ENCODE data around the gene PTPRCAP.
A peak's percentile ranks its signal among the peaks of the same experiment; 100 is the strongest.
"Not testable (repeated sequence)": the region's sequence is repeated elsewhere in the genome, so short reads cannot be mapped to it uniquely, and the experiment has no call there.

The PTPRCAP gene

GRCh38 chr11:67437082-67437808 lies at the start of gene PTPRCAP:
TSS of gene PTPRCAP (minus strand) at chr11:67437682. CDS start at chr11:67437619, 63 bp downstream.
- DNase-seq (ENCODE audit: extremely low read depth in 1 of 2, low read depth in 1 of 2), result peak; percentile 39 to 67

- no peak for DNase-seq (ENCODE audit: extremely low read depth in 1 of 2, low read depth in 1 of 2)
Observed at GRCh38 chr11:67486481-67487195, 49.2 kb upstream of the PTPRCAP start.

GRCh38 chr11:67485873-67486361 lies 48.4 kb upstream of the PTPRCAP start:
- DNase-seq (ENCODE audit: extremely low read depth in 1 of 2, low read depth in 1 of 2), result not testable (repeated sequence)

- no peak for DNase-seq (ENCODE audit: extremely low read depth in 1 of 2, low read depth in 1 of 2)
Observed at GRCh38 chr11:67484847-67485311, 47.4 kb upstream of the PTPRCAP start.

GRCh38 chr11:67483831-67484665 lies 46.6 kb upstream of the PTPRCAP start:
- no peak for DNase-seq (ENCODE audit: extremely low read depth in 1 of 2, low read depth in 1 of 2)

DNA sequence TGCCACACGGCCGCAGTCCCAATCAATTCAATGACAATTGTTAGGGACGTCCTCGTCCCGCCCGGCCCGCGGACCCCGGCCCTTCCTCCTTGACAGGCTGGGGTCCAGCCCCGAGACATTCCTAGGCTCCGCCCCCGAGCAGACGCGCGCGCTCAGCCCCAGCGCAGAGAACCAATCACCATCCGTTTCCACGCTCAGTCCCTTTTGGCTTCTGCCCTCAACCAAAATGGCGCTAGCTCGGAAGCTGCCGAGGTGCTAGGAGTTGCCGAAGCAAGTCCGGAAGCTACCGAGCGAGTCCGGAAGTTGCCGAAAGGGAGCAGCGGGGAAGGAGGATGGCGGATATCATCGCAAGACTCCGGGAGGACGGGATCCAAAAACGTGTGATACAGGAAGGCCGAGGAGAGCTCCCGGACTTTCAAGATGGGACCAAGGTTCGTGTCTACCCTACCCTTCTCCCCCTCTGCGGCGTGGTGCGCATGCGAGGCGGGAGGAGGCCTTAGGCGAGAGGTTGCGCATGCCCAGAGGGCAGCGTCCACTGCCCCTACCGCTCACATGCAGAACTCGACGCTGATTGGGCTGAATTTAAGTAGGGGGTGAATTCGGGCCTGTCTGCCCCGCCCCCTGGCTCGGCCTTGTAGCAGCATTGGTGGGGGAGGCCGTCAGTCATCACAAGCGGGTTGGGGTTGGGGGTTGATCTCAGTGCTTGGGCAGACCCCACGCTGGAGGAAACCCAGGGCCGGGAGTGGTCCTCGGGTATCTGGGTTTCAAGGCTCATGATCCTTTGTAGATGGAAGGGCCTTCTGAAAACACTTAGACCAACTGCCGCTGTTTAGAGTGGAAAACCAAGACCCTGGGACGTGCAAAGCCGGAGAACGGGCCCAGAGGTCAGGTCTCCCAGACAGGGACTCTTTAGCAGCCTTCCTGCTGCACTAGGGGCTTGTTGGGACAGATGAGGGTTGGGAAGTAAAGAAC lies 45.6 kb upstream of the PTPRCAP start, which contains the start of gene AIP:
AIP (plus strand) TSS at position 200 of the 972 bp plus-strand sequence; CDS start at position 333, 133 bp downstream.
- DNase-seq (ENCODE audit: extremely low read depth in 1 of 2, low read depth in 1 of 2), result peak; percentile 93 to 95

DNA sequence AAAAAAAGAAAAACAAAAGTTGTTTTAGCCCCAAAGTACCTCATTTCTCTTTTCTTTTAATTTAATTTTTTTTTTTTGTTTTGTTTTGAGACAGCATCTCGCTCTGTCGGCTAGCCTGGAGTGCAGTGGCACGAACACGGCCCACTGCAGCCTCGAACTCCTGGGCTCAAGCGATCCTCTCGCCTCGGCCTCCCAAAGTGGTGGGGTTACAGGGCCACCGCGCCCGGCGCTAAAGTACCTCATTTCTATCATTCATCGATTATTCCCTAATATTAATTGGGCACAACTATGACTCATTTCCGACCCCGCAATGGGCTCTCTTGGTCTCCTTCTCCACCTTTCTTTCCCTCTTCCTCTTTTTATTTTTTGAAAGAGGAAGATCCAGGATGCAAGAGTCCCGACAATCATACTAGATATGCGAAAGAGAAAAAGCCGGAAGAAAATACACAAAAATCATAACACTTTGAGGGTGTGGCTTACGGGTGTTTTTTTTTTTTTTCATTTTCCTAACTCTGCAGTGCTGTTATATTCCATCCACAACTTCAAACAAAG lies 44.9 kb upstream of the PTPRCAP start:
- DNase-seq (ENCODE audit: extremely low read depth in 1 of 2, low read depth in 1 of 2), result no peak

GRCh38 chr11:67477344-67478050 lies 40.0 kb upstream of the PTPRCAP start:
- not testable (repeated sequence) for DNase-seq (ENCODE audit: extremely low read depth in 1 of 2, low read depth in 1 of 2)

DNA sequence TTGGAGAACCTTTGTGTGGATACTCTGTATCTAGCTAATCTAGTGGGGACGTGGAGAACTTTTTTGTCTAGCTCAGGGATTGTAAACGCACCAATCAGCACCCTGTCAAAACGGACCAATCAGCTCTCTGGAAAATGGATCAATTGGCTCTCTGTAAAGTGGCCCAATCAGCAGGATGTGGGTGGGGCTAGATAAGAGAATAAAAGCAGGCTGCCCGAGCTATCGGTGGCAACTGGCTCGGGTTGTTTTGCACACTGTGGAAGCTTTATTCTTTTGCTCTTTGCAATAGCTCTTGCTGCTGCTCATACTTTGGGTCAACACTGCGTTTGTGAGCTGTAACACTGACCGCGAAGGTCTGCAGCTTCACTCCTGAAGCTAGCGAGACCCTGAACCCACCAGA lies 39.2 kb upstream of the PTPRCAP start:
- not testable (repeated sequence) for DNase-seq (ENCODE audit: extremely low read depth in 1 of 2, low read depth in 1 of 2)

GRCh38 chr11:67472882-67473281 lies 35.4 kb upstream of the PTPRCAP start:
- no peak for DNase-seq (ENCODE audit: extremely low read depth in 1 of 2, low read depth in 1 of 2)

GRCh38 chr11:67470337-67471002 lies 33.0 kb upstream of the PTPRCAP start:
- no peak for DNase-seq (ENCODE audit: extremely low read depth in 1 of 2, low read depth in 1 of 2)

- DNase-seq (ENCODE audit: extremely low read depth in 1 of 2, low read depth in 1 of 2), result no peak
Observed at GRCh38 chr11:67469508-67469811, 32.0 kb upstream of the PTPRCAP start.

GRCh38 chr11:67468759-67469507 lies 31.5 kb upstream of the PTPRCAP start, which contains the start of gene TMEM134:
TSS of gene TMEM134 (minus strand) at chr11:67469251. CDS start at chr11:67469192, 59 bp downstream.
- peak; percentile 72 to 93 for DNase-seq (ENCODE audit: extremely low read depth in 1 of 2, low read depth in 1 of 2)

GRCh38 chr11:67468456-67468758 lies 30.9 kb upstream of the PTPRCAP start:
- no peak for DNase-seq (ENCODE audit: extremely low read depth in 1 of 2, low read depth in 1 of 2)

GRCh38 chr11:67468056-67468455 lies 30.6 kb upstream of the PTPRCAP start:
- no peak for DNase-seq (ENCODE audit: extremely low read depth in 1 of 2, low read depth in 1 of 2)

DNA sequence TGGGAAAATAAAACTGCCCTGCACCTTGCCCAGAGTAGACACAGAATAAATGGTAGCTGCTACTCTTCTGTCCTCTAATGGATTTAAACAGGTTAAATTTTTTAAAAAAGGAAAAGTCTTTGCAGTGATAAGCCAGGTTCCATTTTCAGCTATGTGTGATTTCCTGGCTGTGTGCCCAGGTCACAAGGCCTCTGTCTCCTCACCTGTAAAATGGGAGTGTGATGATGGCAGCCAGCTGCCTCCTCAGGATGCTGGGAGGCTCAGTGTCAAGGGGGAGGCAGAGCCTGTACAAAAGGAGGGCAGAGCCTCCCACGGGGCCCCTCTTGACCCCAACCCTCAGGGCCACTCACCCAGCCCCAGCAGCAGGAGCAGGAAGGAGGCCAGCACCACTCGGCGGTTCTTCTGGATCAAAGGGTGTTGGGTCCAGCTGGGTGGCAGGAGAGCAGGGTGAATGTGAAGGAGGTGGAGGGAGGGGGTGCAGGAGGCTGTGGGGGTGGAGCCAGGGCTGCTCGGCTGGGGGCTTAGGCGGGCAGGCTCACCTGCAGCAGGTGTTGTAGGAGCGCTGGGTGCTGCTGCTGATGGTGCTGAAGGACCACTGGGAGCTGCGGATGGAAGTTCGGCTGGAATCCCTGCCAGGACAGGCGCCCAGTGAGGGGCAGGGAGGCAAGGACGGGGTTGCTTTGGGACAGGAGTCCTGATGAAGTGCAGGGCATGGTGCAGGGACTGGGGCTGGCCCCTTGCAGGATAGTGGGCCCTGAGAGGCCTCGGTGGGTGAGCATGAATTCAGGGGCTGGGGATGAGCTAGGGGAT lies 29.7 kb upstream of the PTPRCAP start:
- no peak for DNase-seq (ENCODE audit: extremely low read depth in 1 of 2, low read depth in 1 of 2)

DNA sequence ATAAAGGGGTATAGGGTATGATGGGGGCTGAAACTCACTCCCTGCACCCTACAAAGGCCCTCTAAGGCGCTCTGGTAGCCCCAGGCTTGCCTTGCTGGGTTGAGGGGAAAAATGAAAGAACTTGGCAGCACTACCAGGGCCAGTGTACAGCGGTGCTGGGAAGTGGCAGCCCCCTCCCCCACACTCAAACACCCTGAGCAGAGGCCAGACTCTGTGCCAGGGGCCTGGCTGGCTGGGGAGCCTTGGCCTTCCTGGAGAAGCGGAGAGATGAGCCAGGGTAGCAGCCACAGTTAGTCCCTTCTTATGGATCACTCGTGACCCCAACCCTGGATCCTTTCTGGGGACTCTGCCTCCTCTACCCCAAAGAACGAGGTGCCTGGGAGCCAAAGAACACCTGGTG lies 28.9 kb upstream of the PTPRCAP start:
- DNase-seq (ENCODE audit: extremely low read depth in 1 of 2, low read depth in 1 of 2), result no peak

Measured in activated CD8-positive, alpha-beta memory T cell treated with anti-CD3 and anti-CD28 coated beads for 1 hour (primary cell).